ENCODE measurements around the gene ATG2A.

ATG2A gene

DNA sequence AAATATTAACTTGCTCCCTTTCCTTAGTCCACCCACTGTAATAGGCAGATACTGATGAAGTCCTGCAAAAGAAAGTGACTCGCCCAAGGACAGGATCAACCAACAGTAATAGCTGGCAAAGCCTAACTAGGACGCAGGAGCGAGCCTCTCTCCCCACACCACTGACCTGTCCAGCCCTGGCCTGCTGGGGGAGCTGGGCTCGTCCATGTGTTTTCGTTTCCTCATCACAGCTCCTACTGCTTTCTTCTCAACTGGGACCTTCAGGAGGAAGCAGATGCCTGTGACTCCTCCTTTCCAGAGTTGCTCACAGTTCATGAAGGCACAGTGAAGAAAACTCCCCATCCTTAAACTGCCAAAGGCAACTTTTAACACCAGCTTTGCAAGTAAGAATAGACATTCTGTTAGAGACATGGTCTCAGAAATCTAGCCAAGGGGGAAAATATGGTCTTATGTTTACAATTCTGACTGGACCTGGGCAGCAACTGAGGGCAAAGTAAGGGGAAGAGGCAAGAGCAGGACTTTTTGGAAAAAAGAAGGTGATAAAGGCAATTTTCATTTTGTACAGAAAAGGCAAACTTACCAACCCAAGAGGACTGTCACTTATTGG lies 30.3 kb upstream of the ATG2A start:
- H3K4me1 ChIP-seq (ENCODE audit: control insufficient read depth, low read length) = peaks cover 30% of the 10 kb centered on the region
- no peaks in the 10 kb centered on the region for H3K79me2 ChIP-seq (ENCODE audit: control insufficient read depth, low read length)
- H3K4me3 ChIP-seq (ENCODE audit: low read length) = no peak overlapping the region
- H3K36me3 ChIP-seq (ENCODE audit: control insufficient read depth, low read length) = no peaks in the 10 kb centered on the region
- H3K4me2 ChIP-seq (ENCODE audit: low read length) = no peak overlapping the region
- no peaks in the 10 kb centered on the region for H4K20me1 ChIP-seq (ENCODE audit: control insufficient read depth, insufficient read depth, low read depth, low read length)
- no peaks in the 10 kb centered on the region for H3K9me2 ChIP-seq (replicated peaks; ENCODE audit: control insufficient read depth, low read length)
- H3F3A ChIP-seq (ENCODE audit: control insufficient read depth, insufficient read depth) = no peaks in the 10 kb centered on the region; the same call in 1 of the 2 replicates
- H3K27ac ChIP-seq (ENCODE audit: low read depth, low read length) = no peak overlapping the region
- H3K27me3 ChIP-seq (ENCODE audit: control insufficient read depth, low read length) = no peaks in the 10 kb centered on the region
- no peaks in the 10 kb centered on the region for H3K9me3 ChIP-seq (ENCODE audit: control insufficient read depth, insufficient read depth, low read length)
- TF ChIP-seq, protein P1, sequence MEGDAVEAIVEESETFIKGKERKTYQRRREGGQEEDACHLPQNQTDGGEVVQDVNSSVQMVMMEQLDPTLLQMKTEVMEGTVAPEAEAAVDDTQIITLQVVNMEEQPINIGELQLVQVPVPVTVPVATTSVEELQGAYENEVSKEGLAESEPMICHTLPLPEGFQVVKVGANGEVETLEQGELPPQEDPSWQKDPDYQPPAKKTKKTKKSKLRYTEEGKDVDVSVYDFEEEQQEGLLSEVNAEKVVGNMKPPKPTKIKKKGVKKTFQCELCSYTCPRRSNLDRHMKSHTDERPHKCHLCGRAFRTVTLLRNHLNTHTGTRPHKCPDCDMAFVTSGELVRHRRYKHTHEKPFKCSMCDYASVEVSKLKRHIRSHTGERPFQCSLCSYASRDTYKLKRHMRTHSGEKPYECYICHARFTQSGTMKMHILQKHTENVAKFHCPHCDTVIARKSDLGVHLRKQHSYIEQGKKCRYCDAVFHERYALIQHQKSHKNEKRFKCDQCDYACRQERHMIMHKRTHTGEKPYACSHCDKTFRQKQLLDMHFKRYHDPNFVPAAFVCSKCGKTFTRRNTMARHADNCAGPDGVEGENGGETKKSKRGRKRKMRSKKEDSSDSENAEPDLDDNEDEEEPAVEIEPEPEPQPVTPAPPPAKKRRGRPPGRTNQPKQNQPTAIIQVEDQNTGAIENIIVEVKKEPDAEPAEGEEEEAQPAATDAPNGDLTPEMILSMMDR (IDR thresholded peaks at IDR 0.05; ENCODE audit: low read depth, low read length, poor library complexity, severe bottlenecking) = no peak
- TF ChIP-seq EZH2phosphoT487 (IDR thresholded peaks at IDR 0.05; ENCODE audit: borderline replicate concordance, low read length) = no peak

DNA sequence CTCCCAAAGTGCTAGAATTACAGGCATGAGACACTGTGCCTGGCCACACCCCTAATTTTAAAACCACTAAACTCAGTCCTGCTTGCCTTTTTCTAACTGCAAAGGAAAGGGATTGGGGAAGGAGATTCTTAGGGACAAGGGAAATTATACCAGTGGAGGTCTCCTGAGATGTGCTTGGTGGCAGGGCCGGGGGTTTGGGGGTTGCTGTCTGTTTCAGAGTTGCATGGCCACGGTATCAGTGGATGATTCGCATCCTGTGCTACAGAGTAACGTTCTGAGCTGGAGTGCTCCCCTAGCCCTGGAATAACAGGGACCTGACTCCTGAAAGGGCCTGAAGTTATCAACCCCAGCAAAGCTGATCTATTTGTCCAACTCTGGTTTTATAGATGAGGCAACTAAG lies 19.5 kb upstream of the ATG2A start:
- no peaks in the 10 kb centered on the region for H3K27me3 ChIP-seq (ENCODE audit: control insufficient read depth, low read length)
- no peaks in the 10 kb centered on the region for H3K9me3 ChIP-seq (ENCODE audit: control insufficient read depth, insufficient read depth, low read length)
- no peaks in the 10 kb centered on the region for H3K9me2 ChIP-seq (replicated peaks; ENCODE audit: control insufficient read depth, low read length)
- H3K4me2 ChIP-seq (ENCODE audit: low read length) = no peak overlapping the region
- H3K4me1 ChIP-seq (ENCODE audit: control insufficient read depth, low read length) = no peaks in the 10 kb centered on the region
- H3K4me3 ChIP-seq (ENCODE audit: low read length) = no peak overlapping the region
- H3K79me2 ChIP-seq (ENCODE audit: control insufficient read depth, low read length) = no peaks in the 10 kb centered on the region
- TF ChIP-seq, protein P1 (IDR thresholded peaks at IDR 0.05; ENCODE audit: low read depth, low read length, poor library complexity, severe bottlenecking) = no peak
- no peak for TF ChIP-seq EZH2phosphoT487 (IDR thresholded peaks at IDR 0.05; ENCODE audit: borderline replicate concordance, low read length)
- no peaks in the 10 kb centered on the region for H4K20me1 ChIP-seq (ENCODE audit: control insufficient read depth, insufficient read depth, low read depth, low read length)
- no peaks in the 10 kb centered on the region for H3F3A ChIP-seq (ENCODE audit: control insufficient read depth, insufficient read depth)
- no peak overlapping the region for H3K27ac ChIP-seq (ENCODE audit: low read depth, low read length)
- no peaks in the 10 kb centered on the region for H3K36me3 ChIP-seq (ENCODE audit: control insufficient read depth, low read length)

DNA sequence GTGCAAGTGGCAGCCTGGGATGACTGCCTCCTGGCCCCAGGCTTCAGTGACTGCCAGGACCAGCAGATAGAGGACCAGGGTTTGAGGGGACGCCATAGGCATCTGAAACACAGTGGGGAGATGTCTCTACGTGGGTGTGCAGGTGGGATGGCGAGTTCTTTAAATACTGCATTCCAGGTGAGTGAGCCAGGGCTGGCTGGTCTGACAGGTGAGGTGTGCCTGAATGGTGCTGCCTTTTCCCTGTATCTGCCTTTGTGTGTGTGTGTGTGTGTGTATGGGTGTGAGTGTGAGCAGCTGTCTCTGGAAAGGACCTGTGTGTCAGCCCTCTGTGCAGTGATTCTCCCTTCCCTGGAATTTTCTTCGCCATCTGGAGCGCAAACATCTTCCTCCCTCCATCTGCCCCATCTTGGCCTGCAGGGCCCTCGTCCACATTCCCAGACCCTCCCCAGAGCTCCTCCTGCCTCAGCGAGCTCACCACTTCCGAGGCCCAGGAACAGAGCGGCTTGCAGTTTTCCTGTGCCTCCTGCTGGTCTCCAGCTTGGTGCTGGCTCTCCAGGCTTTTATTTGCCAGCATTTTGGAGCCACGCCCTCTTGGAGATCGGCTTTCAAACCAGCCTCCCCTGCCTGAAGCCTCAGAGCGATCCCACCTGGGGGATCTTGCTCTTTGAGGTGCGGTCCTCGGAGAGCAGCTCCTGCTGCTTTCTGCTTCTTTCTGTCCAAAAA lies 18.5 kb upstream of the ATG2A start, which contains the start of gene GPHA2:
Gene GPHA2 (minus strand): TSS at position 535 of the 723 bp plus-strand sequence. CDS start 433 bp downstream, at position 102.
- TF ChIP-seq, protein P1 (IDR thresholded peaks at IDR 0.05; ENCODE audit: low read depth, low read length, poor library complexity, severe bottlenecking) = no peak
- TF ChIP-seq EZH2phosphoT487 (IDR thresholded peaks at IDR 0.05; ENCODE audit: borderline replicate concordance, low read length) = no peak
- Histone ChIP-seq H3K36me3 (ENCODE audit: control insufficient read depth, low read length) (no peaks in the 10 kb centered on the region), H3K4me3 (ENCODE audit: low read length) (no peak within 1 kb of the TSS), H3F3A (ENCODE audit: control insufficient read depth, insufficient read depth) (no peaks in the 10 kb centered on the region), H3K4me2 (ENCODE audit: low read length) (no peak within 1 kb of the TSS), H3K9me3 (ENCODE audit: control insufficient read depth, insufficient read depth, low read length) (no peaks in the 10 kb centered on the region), H3K27me3 (ENCODE audit: control insufficient read depth, low read length) (no peaks in the 10 kb centered on the region), H3K9me2 (replicated peaks; ENCODE audit: control insufficient read depth, low read length) (no peaks in the 10 kb centered on the region), H3K27ac (ENCODE audit: low read depth, low read length) (no peak within 1 kb of the TSS), H4K20me1 (ENCODE audit: control insufficient read depth, insufficient read depth, low read depth, low read length) (no peaks in the 10 kb centered on the region), H3K79me2 (ENCODE audit: control insufficient read depth, low read length) (no peaks in the 10 kb centered on the region), H3K4me1 (ENCODE audit: control insufficient read depth, low read length) (no peaks in the 10 kb centered on the region)

Data from DOHH2 (cell line).